ENCODE data around the gene NUSAP1. TPM values are rescaled to one million over a fixed set of nuclear protein-coding genes. Genes with fewer than 3 reads are reported as not detected.

The NUSAP1 gene
- polyA plus RNA-seq, 3 donors = 2.4 to 4.0 (median 3.5) TPM

DNA sequence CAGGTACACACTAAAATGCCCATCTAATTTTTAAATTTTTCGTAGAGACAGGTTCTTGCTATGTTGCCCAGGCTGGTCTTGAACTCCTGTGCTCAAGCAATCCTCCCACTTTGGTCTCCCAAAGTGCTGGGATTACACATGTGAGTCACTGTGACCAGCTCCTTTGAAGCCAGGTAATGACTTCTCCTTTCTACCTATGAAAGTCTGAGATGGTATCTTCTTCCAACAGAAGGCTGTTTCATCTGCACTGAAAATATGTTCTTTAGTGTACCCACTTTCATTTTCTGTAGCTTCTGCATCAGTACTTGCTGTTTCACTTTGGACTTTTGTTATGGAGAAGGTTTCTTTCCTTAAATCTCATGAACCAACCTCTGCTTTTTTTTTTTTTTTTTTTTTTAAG lies 9.1 kb upstream of the NUSAP1 start:
- H3K4me3 ChIP-seq (replicated peaks in 1 of 3; ENCODE audit: low read depth in 2 of 3, low read length in 3 of 3) = no peak overlapping the region
- 100% methylated on average over 1 of the region's 1 CpG for WGBS (ENCODE audit: insufficient coverage)
- H2AFZ ChIP-seq (ENCODE audit: insufficient read depth, low read depth, low read length, poor library complexity, severe bottlenecking) = no peak overlapping the region
- no peak overlapping the region for H3K4me2 ChIP-seq (replicated peaks; ENCODE audit: extremely low read depth, low read length, poor library complexity, severe bottlenecking)
- H3K9ac ChIP-seq (ENCODE audit: insufficient read depth, low read length, poor library complexity, severe bottlenecking) = no peak overlapping the region
- H3K36me3 Mint-ChIP-seq = peaks cover 14 to 50% of the 10 kb centered on the region in 2 donors
- H3K27ac ChIP-seq (ENCODE audit: low read depth in 1 of 2, low read length in 2 of 2) = no peak overlapping the region
- H3K27me3 Mint-ChIP-seq (ENCODE audit: low read depth in 3 of 3) = peaks cover 0 to 1% (median 0%) of the 10 kb centered on the region in 3 donors
- peaks cover 0 to 2% (median 0%) of the 10 kb centered on the region in 7 donors for H3K9me3 Mint-ChIP-seq
- H3K9me3 ChIP-seq (replicated peaks in 1 of 2; ENCODE audit: control insufficient read depth in 1 of 2, insufficient read depth in 1 of 2, low read length in 2 of 2) = no peaks in the 10 kb centered on the region
- intact Hi-C loops (cut with micrococcal nuclease) = no loop called here
- H3K4me3 Mint-ChIP-seq = no peak overlapping the region
- no peaks in the 10 kb centered on the region for H3K4me1 Mint-ChIP-seq
- H4K20me1 ChIP-seq (ENCODE audit: insufficient read depth, low read length) = no peaks in the 10 kb centered on the region
- H3K79me2 ChIP-seq (ENCODE audit: insufficient read depth, low read length) = no peaks in the 10 kb centered on the region
- H3K36me3 ChIP-seq (replicated peaks in 1 of 2; ENCODE audit: control insufficient read depth in 1 of 2, insufficient read depth in 2 of 2, low read length in 2 of 2) = peaks cover 0 to 15% of the 10 kb centered on the region in 2 donors
- H3K27ac Mint-ChIP-seq = peak overlapping the region in 1 of 7 donors; percentile 67
- no peaks in the 10 kb centered on the region for H3K27me3 ChIP-seq (ENCODE audit: control insufficient read depth in 2 of 2, insufficient read depth in 2 of 2, low read length in 2 of 2)
- H3K4me1 ChIP-seq (ENCODE audit: control insufficient read depth in 1 of 2, insufficient read depth in 2 of 2, low read length in 2 of 2) = no peaks in the 10 kb centered on the region
- no peak for DNase-seq
- TF ChIP-seq, protein P1, sequence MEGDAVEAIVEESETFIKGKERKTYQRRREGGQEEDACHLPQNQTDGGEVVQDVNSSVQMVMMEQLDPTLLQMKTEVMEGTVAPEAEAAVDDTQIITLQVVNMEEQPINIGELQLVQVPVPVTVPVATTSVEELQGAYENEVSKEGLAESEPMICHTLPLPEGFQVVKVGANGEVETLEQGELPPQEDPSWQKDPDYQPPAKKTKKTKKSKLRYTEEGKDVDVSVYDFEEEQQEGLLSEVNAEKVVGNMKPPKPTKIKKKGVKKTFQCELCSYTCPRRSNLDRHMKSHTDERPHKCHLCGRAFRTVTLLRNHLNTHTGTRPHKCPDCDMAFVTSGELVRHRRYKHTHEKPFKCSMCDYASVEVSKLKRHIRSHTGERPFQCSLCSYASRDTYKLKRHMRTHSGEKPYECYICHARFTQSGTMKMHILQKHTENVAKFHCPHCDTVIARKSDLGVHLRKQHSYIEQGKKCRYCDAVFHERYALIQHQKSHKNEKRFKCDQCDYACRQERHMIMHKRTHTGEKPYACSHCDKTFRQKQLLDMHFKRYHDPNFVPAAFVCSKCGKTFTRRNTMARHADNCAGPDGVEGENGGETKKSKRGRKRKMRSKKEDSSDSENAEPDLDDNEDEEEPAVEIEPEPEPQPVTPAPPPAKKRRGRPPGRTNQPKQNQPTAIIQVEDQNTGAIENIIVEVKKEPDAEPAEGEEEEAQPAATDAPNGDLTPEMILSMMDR (IDR thresholded peaks at IDR 0.05) = no peak

DNA sequence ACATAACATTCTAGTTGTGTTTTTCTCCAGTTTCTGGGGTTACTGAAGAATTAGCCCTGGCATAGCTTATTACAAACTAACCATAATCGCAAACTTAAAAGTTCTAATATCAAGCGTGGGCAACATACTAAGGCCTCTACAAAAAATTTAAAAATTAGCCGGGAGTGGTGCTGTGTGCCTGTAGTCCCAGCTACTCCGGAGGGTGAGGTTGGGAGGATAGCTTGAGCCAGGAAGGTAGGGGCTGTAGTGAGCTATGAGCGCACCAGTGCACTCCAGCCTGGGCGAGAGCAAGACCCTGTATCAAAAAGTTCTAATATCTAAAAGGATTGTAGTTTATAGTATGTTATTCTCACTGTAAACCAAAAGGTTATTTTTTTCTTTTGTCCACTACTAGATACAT lies 1.4 kb upstream of the NUSAP1 start:
- Mint-ChIP-seq H3K36me3 (peaks cover 2 to 17% of the 10 kb centered on the region in 2 donors), H3K9me3 (peaks cover 0 to 2% (median 0%) of the 10 kb centered on the region in 7 donors), H3K27me3 (ENCODE audit: low read depth in 3 of 3) (no peaks in the 10 kb centered on the region), H3K4me3 (peak overlapping the region; percentile 96 to 100), H3K4me1 (peaks cover 25% of the 10 kb centered on the region), H3K27ac (peak overlapping the region in 1 of 7 donors; percentile 81)
- WGBS (ENCODE audit: insufficient coverage) = no CpG with 5 or more reads among the region's 6 CpGs
- H3K36me3 ChIP-seq (replicated peaks in 1 of 2; ENCODE audit: control insufficient read depth in 1 of 2, insufficient read depth in 2 of 2, low read length in 2 of 2) = no peaks in the 10 kb centered on the region
- no peak for DNase-seq
- H3K27ac ChIP-seq (ENCODE audit: low read depth in 1 of 2, low read length in 2 of 2) = peak overlapping the region in 1 of 2 donors; percentile 79
- H2AFZ ChIP-seq (ENCODE audit: insufficient read depth, low read depth, low read length, poor library complexity, severe bottlenecking) = peak overlapping the region; percentile 100
- H3K4me3 ChIP-seq (replicated peaks in 1 of 3; ENCODE audit: low read depth in 2 of 3, low read length in 3 of 3) = peak overlapping the region in 1 of 3 experiments; percentile 94
- H3K79me2 ChIP-seq (ENCODE audit: insufficient read depth, low read length) = peaks cover 55% of the 10 kb centered on the region
- peak overlapping the region; percentile 97 for H3K4me2 ChIP-seq (replicated peaks; ENCODE audit: extremely low read depth, low read length, poor library complexity, severe bottlenecking)
- intact Hi-C loops (cut with micrococcal nuclease) = loop anchor here (5.0 kb wide), 5 partner anchors 39 to 429 kb away; partner anchors contain the start of genes RTF1 (in 2 of the 2), CHP1 (in 1 of the 2) and EXD1 (in 1 of the 2)
- no peaks in the 10 kb centered on the region for H3K9me3 ChIP-seq (replicated peaks in 1 of 2; ENCODE audit: control insufficient read depth in 1 of 2, insufficient read depth in 1 of 2, low read length in 2 of 2)
- no peak overlapping the region for H3K9ac ChIP-seq (ENCODE audit: insufficient read depth, low read length, poor library complexity, severe bottlenecking)
- H3K4me1 ChIP-seq (ENCODE audit: control insufficient read depth in 1 of 2, insufficient read depth in 2 of 2, low read length in 2 of 2) = peaks cover 17 to 29% of the 10 kb centered on the region in 2 donors
- H4K20me1 ChIP-seq (ENCODE audit: insufficient read depth, low read length) = no peaks in the 10 kb centered on the region
- H3K27me3 ChIP-seq (ENCODE audit: control insufficient read depth in 2 of 2, insufficient read depth in 2 of 2, low read length in 2 of 2) = no peaks in the 10 kb centered on the region
- TF ChIP-seq, protein P1 (IDR thresholded peaks at IDR 0.05) = no peak

Measured in CD14-positive monocyte (primary cell).